ENCODE data around the gene MAB21L4.

- no peak for TF ChIP-seq POLR2AphosphoS5 (IDR thresholded peaks at IDR 0.05)
- no peak for TF ChIP-seq CTCF (IDR thresholded peaks at IDR 0.05 in 8 of 11, conservative IDR thresholded peaks at IDR 0.05 in 3 of 11)
Measured at GRCh38 chr2:240921995-240922244, 26.0 kb upstream of the MAB21L4 start.
